Measurements from ENCODE around the gene VPS13A. TPM values are rescaled to one million over a fixed set of nuclear protein-coding genes. Genes with fewer than 3 reads are reported as not detected.

Gene VPS13A
- total and polyA plus RNA-seq, 12 donors: 16.2 to 64.0 (median 32.2) TPM

- intact Hi-C loops (cut with DNase I): no loop called here
- Histone ChIP-seq H3K27ac (no peak overlapping the region), H3K36me3 (replicated peaks in 1 of 2) (no peaks in the 10 kb centered on the region), H3K4me1 (replicated peaks in 1 of 2) (no peaks in the 10 kb centered on the region), H3K27me3 (no peaks in the 10 kb centered on the region), H3K4me3 (no peak overlapping the region), H3K9me3 (replicated peaks in 1 of 3) (no peaks in the 10 kb centered on the region)
- no peak for TF ChIP-seq CTCF (IDR thresholded peaks at IDR 0.05)
- TF ChIP-seq POLR2A (IDR thresholded peaks at IDR 0.05): no peak
- DNase-seq: no peak
- 43 to 90% (median 79%) methylated on average over 1 of the region's 1 CpG for WGBS, 4 donors
Observed at GRCh38 chr9:77133011-77133410, 44.3 kb upstream of the VPS13A start.

DNA sequence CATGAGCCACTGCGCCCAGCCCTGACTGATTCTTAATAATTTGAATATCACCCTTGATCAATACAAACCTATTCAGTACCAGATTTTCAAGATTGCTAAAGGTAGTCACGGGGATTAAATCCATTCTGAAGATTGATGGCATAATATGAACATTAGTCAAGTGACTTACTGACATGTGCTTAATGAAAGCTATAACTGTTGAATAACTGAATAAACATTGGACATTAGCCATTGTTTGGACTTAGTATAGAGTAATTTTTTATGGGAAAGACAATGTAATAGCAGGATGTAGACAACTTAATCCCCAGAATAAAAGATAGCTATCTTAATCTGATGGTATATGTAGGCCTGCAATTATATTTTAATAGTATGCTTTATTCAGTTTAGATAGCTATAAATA, 35.0 kb upstream of the VPS13A start:
- Histone ChIP-seq H3K9me3 (replicated peaks in 1 of 3) (no peaks in the 10 kb centered on the region), H3K4me3 (no peak overlapping the region), H3K27me3 (no peaks in the 10 kb centered on the region), H3K27ac (no peak overlapping the region), H3K4me1 (replicated peaks in 1 of 2) (no peaks in the 10 kb centered on the region), H3K36me3 (replicated peaks in 1 of 2) (no peaks in the 10 kb centered on the region)
- DNase-seq: no peak
- intact Hi-C loops (cut with DNase I): loop anchor here in 1 of 2 donors (10.0 kb wide), 1 partner anchor 338 kb away; no protein-coding TSS in a partner anchor
- TF ChIP-seq CTCF (IDR thresholded peaks at IDR 0.05) (no peak), POLR2A (IDR thresholded peaks at IDR 0.05) (no peak)
- 80 to 91% (median 88%) methylated on average over 2 of the region's 2 CpGs for WGBS, 4 donors

DNA sequence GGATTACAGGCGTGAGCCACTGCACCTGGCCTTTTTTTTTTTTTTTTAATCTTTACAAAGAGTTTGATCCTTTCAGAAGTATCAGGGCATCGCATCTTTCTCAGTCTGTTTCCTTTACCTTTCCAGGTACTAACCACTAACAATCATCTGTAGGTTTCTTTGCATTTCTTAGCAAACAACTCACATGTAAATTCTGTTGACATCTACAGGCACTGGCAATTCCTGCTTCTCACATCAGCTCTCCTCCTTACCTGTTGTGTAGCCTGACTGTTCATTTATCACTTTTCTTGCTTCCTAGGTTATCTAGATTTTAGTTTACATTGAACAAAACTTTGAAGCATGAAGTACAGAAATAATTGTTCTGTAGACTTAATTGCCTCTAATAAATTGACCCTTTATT, 27.5 kb upstream of the VPS13A start:
- Histone ChIP-seq H3K9me3 (replicated peaks in 1 of 3) (no peaks in the 10 kb centered on the region), H3K27ac (no peak overlapping the region), H3K27me3 (no peaks in the 10 kb centered on the region), H3K36me3 (replicated peaks in 1 of 2) (no peaks in the 10 kb centered on the region), H3K4me1 (replicated peaks in 1 of 2) (no peaks in the 10 kb centered on the region), H3K4me3 (no peak overlapping the region)
- WGBS, 4 donors: 67 to 76% (median 70%) methylated on average over 2 of the region's 2 CpGs
- intact Hi-C loops (cut with DNase I): loop anchor here in 1 of 2 donors (10.0 kb wide), 1 partner anchor 345 kb away; no protein-coding TSS in a partner anchor
- TF ChIP-seq POLR2A (IDR thresholded peaks at IDR 0.05): no peak
- no peak for TF ChIP-seq CTCF (IDR thresholded peaks at IDR 0.05)
- DNase-seq: no peak

DNA sequence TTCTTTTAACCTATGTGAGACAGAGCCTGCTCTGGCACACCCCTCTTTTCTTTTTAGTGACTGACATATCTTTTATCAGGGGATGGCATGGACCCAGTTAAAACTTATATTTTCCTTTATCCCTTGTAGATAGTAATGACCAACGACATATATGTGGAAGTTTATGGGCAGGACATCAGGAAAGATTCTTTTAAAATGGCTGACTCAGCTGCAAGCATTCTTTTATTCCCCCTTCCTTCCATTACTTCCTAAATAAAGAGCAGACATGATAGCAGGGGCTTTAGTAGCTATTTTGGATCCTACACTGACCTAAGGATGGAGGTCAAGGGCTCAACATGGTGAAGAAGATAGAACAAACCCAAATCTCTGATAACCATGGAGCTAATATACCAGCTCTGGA, 25.0 kb upstream of the VPS13A start:
- intact Hi-C loops (cut with DNase I): no loop called here
- TF ChIP-seq CTCF (IDR thresholded peaks at IDR 0.05): no peak
- no peak for TF ChIP-seq POLR2A (IDR thresholded peaks at IDR 0.05)
- no peaks in the 10 kb centered on the region for H3K36me3 ChIP-seq (replicated peaks in 1 of 2)
- DNase-seq: no peak
- H3K27me3 ChIP-seq: no peaks in the 10 kb centered on the region
- H3K27ac ChIP-seq: no peak overlapping the region
- no peaks in the 10 kb centered on the region for H3K4me1 ChIP-seq (replicated peaks in 1 of 2)
- H3K9me3 ChIP-seq (replicated peaks in 1 of 3): no peaks in the 10 kb centered on the region
- WGBS, 4 donors: 31 to 40% (median 33%) methylated on average over 1 of the region's 1 CpG
- H3K4me3 ChIP-seq: no peak overlapping the region

All from adrenal gland (tissue), 12 donors.